Measurements from ENCODE around the gene PATZ1.

GRCh38 chr22:31344256-31344577 lies 1.9 kb downstream of the PATZ1 start:
- TF ChIP-seq, protein P1, sequence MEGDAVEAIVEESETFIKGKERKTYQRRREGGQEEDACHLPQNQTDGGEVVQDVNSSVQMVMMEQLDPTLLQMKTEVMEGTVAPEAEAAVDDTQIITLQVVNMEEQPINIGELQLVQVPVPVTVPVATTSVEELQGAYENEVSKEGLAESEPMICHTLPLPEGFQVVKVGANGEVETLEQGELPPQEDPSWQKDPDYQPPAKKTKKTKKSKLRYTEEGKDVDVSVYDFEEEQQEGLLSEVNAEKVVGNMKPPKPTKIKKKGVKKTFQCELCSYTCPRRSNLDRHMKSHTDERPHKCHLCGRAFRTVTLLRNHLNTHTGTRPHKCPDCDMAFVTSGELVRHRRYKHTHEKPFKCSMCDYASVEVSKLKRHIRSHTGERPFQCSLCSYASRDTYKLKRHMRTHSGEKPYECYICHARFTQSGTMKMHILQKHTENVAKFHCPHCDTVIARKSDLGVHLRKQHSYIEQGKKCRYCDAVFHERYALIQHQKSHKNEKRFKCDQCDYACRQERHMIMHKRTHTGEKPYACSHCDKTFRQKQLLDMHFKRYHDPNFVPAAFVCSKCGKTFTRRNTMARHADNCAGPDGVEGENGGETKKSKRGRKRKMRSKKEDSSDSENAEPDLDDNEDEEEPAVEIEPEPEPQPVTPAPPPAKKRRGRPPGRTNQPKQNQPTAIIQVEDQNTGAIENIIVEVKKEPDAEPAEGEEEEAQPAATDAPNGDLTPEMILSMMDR (conservative IDR thresholded peaks at IDR 0.05), result no peak
- TF ChIP-seq EZH2 (IDR thresholded peaks at IDR 0.05; ENCODE audit: low read depth), result no peak
